SU-DHL-6 (cell line): Measurements from ENCODE around the gene NTM.

Experiments
- H2AFZ ChIP-seq: fragments of 200-600 bp; sonication (generic); 2 replicates; pipeline ENCODE4 v1.6.1; 2014; ENCODE audit warnings: low read depth, mild to moderate bottlenecking, moderate library complexity, mixed read lengths, antibody characterized with exemption, low read length; ENCODE audit not compliant: severe bottlenecking
- H3F3A ChIP-seq: fragments of 200-600 bp; shearing (Covaris generic); 2 replicates; pipeline ENCODE4 v1.6.0; 2016; ENCODE audit warnings: antibody characterized with exemption, mild to moderate bottlenecking; ENCODE audit not compliant: insufficient read depth
- H3K27ac ChIP-seq: fragments of 200-600 bp; sonication (generic); 2 replicates; pipeline ENCODE4 v1.5.1; 2016; ENCODE audit warnings: low read depth, mild to moderate bottlenecking, low read length, moderate library complexity, mixed read lengths
- H3K27me3 ChIP-seq: fragments of 200-600 bp; sonication (generic), shearing (Covaris generic); 2 replicates; pipeline ENCODE4 v1.6.0; 2014; ENCODE audit warnings: mild to moderate bottlenecking, low read length
- H3K36me3 ChIP-seq: fragments of 200-600 bp; sonication (generic); 2 replicates; pipeline ENCODE4 v1.6.1; 2014; ENCODE audit warnings: mild to moderate bottlenecking, low read length, mixed read lengths
- H3K4me2 ChIP-seq: fragments of 300-600, 200-600 bp; shearing (Covaris generic), sonication (generic); 2 replicates; pipeline ENCODE4 v1.6.0; 2014; ENCODE audit warnings: low read length, low read depth, mild to moderate bottlenecking; ENCODE audit not compliant: poor library complexity, severe bottlenecking
- H3K4me3 ChIP-seq: fragments of 200-600 bp; sonication (generic); 2 replicates; pipeline ENCODE4 v1.5.1; 2014; ENCODE audit warnings: antibody characterized with exemption, low read length, mild to moderate bottlenecking, mixed read lengths; ENCODE audit not compliant: insufficient read depth, poor library complexity, severe bottlenecking
- H3K79me2 ChIP-seq: fragments of 200-600 bp; sonication (generic); 2 replicates; pipeline ENCODE4 v1.6.1; 2014; ENCODE audit warnings: mild to moderate bottlenecking, low read length, moderate library complexity; ENCODE audit not compliant: insufficient read depth
- H3K9ac ChIP-seq: fragments of 200-600 bp; sonication (generic); 2 replicates; pipeline ENCODE4 v1.7.0; 2014; ENCODE audit warnings: mild to moderate bottlenecking, low read length
- H3K9me2 ChIP-seq: fragments of 200-600 bp; sonication (generic); replicated peaks from 2 replicates; pipeline ENCODE4 v1.6.1; 2014; ENCODE audit warnings: low read length; ENCODE audit not compliant: insufficient read depth
- H3K9me3 ChIP-seq: fragments of 200-600 bp; sonication (generic); 2 replicates; pipeline ENCODE4 v1.6.1; 2014; ENCODE audit warnings: low read length, mixed read lengths; ENCODE audit not compliant: insufficient read depth
- H4K20me1 ChIP-seq: fragments of 200-600 bp; sonication (generic); 2 replicates; pipeline ENCODE4 v1.6.1; 2014; ENCODE audit warnings: low read depth, mild to moderate bottlenecking, antibody characterized with exemption, low read length, moderate library complexity, mixed read lengths
- CTCF ChIP-seq: fragments of 200-600 bp; sonication (generic); IDR thresholded peaks from one replicate; pipeline ENCODE4 v1.5.1; 2017; ENCODE audit warnings: antibody characterized with exemption, mild to moderate bottlenecking, low read length, moderate library complexity; ENCODE audit not compliant: insufficient read depth, poor library complexity, severe bottlenecking
- EZH2phosphoT487 ChIP-seq: fragments of 200-600 bp; sonication (generic), shearing (Covaris generic); conservative IDR thresholded peaks from 2 replicates; pipeline ENCODE4 v1.6.1; 2018; ENCODE audit warnings: mild to moderate bottlenecking, antibody characterized with exemption, low read length, moderate library complexity, mixed read lengths

The NTM gene

DNA sequence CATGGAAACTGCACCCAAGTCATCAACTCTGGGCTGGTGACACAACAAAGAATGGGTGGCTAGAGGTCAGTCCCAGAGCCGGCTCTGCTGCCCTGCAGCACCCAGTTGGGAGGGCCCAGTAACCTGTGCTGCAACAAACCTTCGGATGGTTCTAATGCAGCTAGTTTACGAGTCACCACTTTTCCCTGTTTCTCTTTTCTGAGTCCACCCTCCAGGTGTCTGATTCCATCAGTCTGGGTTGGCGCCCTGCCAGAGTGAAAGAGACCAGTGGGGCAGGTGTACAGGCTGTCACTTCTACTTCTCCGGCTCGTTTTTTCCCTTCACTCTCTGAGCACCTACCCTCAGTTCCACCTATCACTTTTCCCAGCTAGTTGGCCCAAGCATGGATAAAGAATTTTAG, 572.9 kb downstream of the NTM start:
- TF ChIP-seq CTCF (no peak), EZH2phosphoT487 (no peak)
- H4K20me1 ChIP-seq, result no peaks in the 10 kb centered on the region
- no peaks in the 10 kb centered on the region for H3K27me3 ChIP-seq
- H2AFZ ChIP-seq, result no peak overlapping the region
- H3K9me2 ChIP-seq, result no peaks in the 10 kb centered on the region
- H3K36me3 ChIP-seq, result no peaks in the 10 kb centered on the region
- no peak overlapping the region for H3K4me2 ChIP-seq
- no peak overlapping the region for H3K4me3 ChIP-seq
- no peaks in the 10 kb centered on the region for H3F3A ChIP-seq
- H3K27ac ChIP-seq, result no peak overlapping the region
- no peak overlapping the region for H3K9ac ChIP-seq
- no peaks in the 10 kb centered on the region for H3K79me2 ChIP-seq
- H3K9me3 ChIP-seq, result no peaks in the 10 kb centered on the region

GRCh38 chr11:131944736-131945135, 574.3 kb downstream of the NTM start:
- Histone ChIP-seq H3K27ac (no peak overlapping the region), H2AFZ (no peak overlapping the region), H3K36me3 (no peaks in the 10 kb centered on the region), H3K9me3 (no peaks in the 10 kb centered on the region), H3F3A (no peaks in the 10 kb centered on the region), H3K9me2 (no peaks in the 10 kb centered on the region), H3K4me3 (no peak overlapping the region), H3K4me2 (no peak overlapping the region), H3K79me2 (no peaks in the 10 kb centered on the region), H4K20me1 (no peaks in the 10 kb centered on the region), H3K27me3 (no peaks in the 10 kb centered on the region), H3K9ac (no peak overlapping the region)
- TF ChIP-seq CTCF, result no peak
- TF ChIP-seq EZH2phosphoT487, result no peak

DNA sequence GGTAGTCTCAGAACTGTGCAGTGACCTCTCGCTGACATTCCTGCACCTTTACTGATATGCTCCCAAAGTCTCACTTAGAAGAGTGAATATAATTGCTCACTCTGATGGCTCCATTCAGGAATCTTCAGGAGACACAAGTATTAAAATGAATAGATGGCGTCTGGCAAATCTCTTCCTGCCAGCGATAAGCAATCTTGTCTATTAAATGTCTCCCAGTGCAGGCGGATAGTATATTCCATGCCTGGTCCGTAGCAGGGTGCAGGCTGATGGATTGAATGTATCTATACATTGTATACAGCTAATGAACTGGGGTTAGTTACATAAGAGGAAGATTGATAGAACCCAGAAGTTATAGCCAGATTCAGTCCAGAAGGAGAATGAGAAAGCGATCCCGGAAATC, 575.3 kb downstream of the NTM start:
- H3K79me2 ChIP-seq, result no peaks in the 10 kb centered on the region
- H3K9me3 ChIP-seq, result no peaks in the 10 kb centered on the region
- H2AFZ ChIP-seq, result no peak overlapping the region
- no peaks in the 10 kb centered on the region for H3F3A ChIP-seq
- no peak overlapping the region for H3K4me2 ChIP-seq
- no peak overlapping the region for H3K4me3 ChIP-seq
- H3K27ac ChIP-seq, result no peak overlapping the region
- no peaks in the 10 kb centered on the region for H4K20me1 ChIP-seq
- H3K27me3 ChIP-seq, result no peaks in the 10 kb centered on the region
- no peaks in the 10 kb centered on the region for H3K9me2 ChIP-seq
- no peak overlapping the region for H3K9ac ChIP-seq
- no peaks in the 10 kb centered on the region for H3K36me3 ChIP-seq
- TF ChIP-seq CTCF (no peak), EZH2phosphoT487 (no peak)

DNA sequence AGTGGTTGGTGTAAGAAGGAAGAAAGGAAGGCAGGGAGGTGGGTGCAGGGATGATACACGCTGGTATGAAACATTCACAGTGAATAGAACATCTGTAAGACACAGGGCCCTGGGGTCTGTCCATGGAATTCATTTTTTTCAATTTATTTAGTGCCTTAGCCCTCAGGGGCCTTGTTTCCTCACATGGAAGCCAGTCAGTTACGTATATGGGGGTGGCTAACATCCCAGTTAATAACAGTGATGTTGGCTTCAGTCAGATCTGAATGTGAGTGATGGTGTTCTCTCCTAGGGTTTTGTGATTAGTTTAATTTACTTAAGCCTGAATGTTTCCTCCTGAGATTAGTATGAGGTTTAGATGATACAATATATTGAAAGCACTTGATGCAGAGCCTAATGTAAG, 577.1 kb downstream of the NTM start:
- no peak overlapping the region for H3K4me2 ChIP-seq
- H3F3A ChIP-seq, result no peaks in the 10 kb centered on the region
- H3K27me3 ChIP-seq, result no peaks in the 10 kb centered on the region
- H3K27ac ChIP-seq, result no peak overlapping the region
- H3K36me3 ChIP-seq, result no peaks in the 10 kb centered on the region
- H4K20me1 ChIP-seq, result no peaks in the 10 kb centered on the region
- no peaks in the 10 kb centered on the region for H3K9me3 ChIP-seq
- no peak overlapping the region for H3K4me3 ChIP-seq
- H3K9me2 ChIP-seq, result no peaks in the 10 kb centered on the region
- no peaks in the 10 kb centered on the region for H3K79me2 ChIP-seq
- TF ChIP-seq CTCF (no peak), EZH2phosphoT487 (no peak)
- H2AFZ ChIP-seq, result no peak overlapping the region
- no peak overlapping the region for H3K9ac ChIP-seq
